ENCODE results near the gene CHGA.

CHGA gene

GRCh38 chr14:92905667-92906066 is 17.3 kb upstream of the CHGA start:
- DNase-seq, result no peak

DNA sequence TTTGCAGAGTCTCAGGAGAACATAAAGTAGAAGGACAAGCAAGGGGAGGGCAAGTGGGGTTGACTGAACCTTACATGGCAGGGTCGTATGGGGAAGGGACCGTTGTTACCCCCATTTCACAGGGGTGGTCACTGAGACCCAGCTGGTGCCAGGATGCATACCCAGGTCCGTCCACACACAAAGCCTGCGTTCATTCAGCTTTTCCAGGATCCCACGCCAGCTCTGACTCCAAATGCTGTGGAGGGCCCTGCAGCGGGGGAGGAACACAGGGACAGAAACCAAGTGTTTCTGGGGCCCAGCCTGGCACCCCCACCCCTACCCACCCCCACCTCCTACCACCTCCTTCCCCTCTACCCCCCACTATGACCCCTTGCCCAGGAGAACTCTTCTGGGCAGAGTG is 16.5 kb upstream of the CHGA start:
- DNase-seq, result no peak

GRCh38 chr14:92906823-92907222 is 16.1 kb upstream of the CHGA start:
- DNase-seq, result no peak

DNA sequence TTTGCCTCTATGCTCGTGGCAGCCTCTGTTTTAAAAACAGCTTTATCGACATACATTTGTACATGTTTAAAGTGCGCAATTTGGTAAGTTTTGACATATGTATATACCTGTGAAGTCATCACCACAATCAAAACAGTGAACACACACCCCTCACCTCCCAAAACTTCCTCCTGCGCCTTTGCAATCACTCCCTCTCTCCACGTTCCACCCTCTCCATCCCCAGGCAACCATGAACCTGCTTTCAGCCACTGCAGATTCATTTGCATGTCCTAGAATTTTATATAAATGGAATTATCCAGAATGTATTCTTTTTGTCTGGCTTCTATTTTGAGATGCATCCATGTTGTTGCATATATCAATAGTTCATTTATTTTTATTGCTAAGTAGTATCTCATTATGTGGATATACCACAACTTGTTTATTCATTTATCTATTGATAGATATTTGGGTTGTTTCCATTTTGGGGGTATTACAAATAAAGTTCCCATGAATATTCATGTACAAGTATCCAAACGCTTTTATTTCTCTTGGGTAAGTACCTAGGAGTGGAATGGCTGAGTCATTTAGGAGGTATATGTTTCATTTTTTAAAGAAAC is 15.5 kb upstream of the CHGA start:
- no peak for DNase-seq

GRCh38 chr14:92914087-92914656 is 8.8 kb upstream of the CHGA start:
- peak in 3 of 6 experiments; percentile 1 to 16 (median 7) for DNase-seq

- DNase-seq, result no peak
Measured at GRCh38 chr14:92916201-92916600, 6.7 kb upstream of the CHGA start.

DNA sequence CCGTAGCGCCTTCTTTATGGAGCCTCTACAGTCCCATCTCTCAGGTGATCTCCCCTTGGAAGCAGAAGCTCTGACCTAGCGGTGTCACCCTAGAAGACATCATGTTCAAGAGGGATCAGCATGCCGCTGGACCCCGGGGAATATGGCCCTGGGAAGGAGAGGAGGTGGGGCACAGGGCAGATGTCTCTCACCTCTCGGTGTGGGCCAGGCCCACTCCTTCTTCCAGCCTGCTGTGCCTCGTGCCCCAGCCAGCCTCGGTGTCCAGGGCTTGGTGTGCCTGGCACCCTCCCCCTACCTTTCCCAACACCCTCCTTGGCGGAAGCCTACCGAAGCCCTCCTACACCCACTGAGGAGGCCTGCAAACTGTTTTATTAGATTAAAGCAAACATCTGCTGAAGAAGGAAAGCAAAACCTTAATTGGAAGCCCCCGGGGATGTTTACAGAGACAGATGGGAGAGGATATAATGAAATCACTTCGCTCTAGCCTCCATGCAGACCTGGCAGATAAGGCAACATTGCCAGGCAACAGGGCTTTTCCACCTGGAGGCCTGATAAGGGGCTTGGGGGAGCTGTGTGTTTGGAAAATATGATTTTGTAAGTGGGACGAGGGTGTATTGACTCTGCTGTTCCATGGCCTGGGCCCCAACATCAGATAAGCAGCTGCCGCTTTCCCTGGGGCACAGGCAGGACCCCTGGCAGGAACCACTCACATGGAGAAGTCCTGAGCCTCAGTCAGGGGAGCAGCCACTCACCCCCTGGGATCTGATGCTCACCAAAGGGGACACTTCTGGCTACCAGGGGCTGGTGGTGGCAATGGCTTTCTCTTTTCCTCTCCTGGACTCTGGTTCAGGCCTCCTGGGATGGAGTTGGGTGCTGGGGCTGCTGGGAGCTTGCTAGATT is 5.7 kb upstream of the CHGA start:
- DNase-seq, result no peak

DNA sequence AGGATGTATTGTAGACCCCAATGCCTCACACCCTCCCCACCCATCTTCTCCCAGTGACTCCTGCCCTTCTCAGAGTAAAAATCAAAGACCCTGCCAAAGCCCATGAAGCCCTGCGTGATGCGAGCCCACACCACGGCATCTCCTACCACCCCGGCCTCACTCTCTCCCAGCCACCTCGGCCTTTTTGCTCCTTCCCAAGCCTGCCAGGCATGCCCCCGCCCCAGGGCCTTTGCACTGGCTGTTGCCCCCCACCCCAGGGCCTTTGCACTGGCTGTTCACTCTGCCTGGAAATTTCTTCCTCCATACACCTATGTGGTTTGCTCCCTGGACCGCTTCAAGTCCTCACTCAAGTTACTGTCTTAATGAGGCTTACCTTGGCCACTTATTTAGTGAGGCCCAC is 5.0 kb upstream of the CHGA start:
- DNase-seq, result no peak

DNA sequence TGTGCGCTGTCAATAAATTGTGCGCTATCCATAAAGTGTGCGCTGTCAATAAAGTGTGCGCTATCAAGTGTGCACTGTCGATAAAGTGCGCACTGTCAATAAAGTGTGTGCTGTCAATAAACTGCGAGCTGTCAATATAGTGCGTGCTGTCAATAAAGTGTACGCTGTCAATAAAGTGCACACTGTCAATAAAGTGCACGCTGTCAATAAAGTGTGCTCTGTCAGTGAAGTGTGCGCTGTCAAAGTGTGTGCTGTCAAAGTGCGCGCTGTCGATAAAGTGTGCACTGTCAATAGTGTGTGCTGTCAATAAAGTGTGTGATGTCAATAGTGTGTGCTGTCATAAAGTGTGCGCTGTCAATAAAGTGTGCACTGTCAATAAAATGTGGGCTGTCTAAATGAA is 2.9 kb upstream of the CHGA start:
- no peak for DNase-seq

DNA sequence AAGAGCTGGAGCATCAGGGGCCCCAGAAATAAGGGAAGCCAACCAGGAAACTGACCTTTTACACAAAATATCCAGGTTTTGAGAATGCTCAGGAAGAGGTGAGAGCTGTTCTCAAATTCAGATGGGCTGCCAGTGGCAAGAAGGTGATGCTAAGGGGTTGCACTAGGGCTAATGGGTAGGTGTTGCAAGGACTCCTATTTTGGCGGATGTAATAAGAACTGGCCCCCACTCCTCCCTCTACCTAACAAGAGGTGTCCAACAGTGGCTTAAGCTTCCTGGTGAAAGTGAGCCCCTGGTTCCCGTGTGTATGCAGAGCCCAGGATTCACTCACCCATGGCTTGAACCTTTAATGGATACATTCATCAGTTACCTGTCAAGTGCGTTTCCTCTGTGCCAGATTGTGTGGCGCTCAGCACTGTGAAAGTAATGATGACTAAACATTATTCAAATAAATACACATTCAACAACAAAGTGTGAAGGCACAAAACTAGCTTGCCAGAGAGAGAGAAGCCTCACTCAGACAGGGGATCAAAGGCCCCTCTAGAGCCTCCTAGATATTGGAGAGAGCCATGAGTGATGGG is 705 bp upstream of the CHGA start:
- DNase-seq, result no peak

DNA sequence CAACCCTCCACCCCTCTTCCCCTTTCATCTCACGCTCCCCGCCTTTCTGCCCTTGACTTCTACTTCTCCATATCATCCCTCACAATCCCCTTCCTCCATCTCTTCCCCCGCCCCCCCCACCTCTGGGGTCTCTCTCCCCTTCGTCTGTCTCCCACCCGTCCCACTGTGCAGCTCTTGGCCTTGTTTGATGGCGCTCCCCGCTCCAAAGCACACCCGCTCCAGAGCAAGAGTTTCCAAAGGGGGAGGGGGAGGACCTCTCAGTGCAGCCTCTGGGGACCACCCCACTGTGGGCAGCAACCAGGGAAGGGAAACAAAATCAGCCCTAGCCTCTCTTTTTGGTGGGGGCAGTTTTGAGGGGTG is 774 bp downstream of the CHGA start:
- DNase-seq, result no peak

- DNase-seq, result no peak
Measured at GRCh38 chr14:92924247-92924646, 1.3 kb downstream of the CHGA start.

DNA sequence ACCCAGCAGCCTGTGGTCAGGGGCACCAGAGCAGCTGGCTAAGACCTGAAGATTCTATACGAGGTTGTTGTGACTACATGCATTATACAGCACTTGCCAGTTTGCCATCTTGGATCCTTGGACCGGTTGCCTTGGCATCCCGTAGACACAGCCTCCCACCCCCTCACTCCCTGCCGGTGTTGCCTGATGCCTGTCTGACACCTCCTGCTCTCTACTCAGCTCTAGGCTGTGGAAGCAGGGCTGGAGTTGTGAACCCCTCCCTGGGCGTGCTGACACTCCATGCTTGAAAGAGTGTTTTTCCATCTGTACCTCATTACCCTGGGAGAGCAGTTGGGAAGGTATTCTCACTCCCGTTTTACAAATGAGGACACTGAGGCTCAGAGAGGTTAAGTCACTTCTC is 2.5 kb downstream of the CHGA start:
- no peak for DNase-seq

DNA sequence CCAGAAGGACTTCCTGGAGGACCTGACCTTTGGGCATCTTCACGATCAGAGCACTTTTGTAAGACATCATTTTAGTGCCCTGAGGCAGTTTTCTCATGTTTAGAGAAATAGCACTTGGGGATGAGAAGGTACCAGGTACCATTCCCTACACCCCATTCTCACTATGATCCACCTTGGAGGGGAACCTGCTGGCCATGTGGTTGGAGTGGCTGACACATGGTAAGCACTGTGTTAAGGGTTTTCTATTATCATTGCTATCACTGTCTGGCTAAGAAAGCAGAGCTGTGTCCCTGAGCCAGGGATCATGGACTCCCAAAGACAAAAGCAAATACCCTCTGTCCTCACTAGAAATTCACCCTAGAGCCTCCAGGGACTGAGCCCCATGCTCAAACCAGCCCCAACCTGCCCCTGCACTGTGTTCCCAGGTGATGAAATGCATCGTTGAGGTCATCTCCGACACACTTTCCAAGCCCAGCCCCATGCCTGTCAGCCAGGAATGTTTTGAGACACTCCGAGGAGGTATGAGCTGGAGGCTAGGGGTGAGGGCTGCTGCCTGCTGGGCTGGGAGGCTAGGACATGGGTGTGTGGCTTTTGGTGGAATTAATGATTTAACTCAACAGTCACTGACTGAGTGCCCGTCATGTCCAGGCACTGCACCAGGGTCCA is 3.4 kb downstream of the CHGA start:
- no peak for DNase-seq

DNA sequence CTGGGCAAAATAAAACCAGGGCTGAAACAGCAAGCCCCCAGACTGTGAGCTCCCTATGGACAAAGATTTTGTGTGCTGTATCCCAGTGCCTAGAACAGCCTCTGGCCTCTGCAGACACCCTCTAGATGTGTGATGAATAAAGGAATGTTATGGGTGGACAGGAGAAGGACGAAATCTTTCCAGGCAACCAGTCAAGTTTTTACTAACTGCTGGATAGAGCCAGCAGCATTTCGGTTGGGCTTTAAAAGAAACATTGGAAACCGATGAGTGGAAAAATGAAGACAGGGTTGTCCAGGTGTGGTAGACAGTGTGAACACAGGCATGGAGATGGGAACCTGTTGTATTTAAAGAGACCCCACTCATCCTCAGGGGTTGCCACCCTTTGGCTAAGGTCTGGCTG is 4.0 kb downstream of the CHGA start:
- no peak for DNase-seq

GRCh38 chr14:92927349-92928257 is 4.7 kb downstream of the CHGA start:
- DNase-seq, result no peak

GRCh38 chr14:92928258-92928629 is 5.3 kb downstream of the CHGA start:
- no peak for DNase-seq

GRCh38 chr14:92928961-92929688 is 6.2 kb downstream of the CHGA start:
- DNase-seq, result no peak

GRCh38 chr14:92929689-92930608 is 7.0 kb downstream of the CHGA start:
- DNase-seq, result no peak

All from stimulated activated naive CD4-positive, alpha-beta T cell (primary cell).